HepG2 (cell line): Measurements from ENCODE around the gene ANKEF1. TPM values are rescaled to one million over a fixed set of nuclear protein-coding genes. Genes with fewer than 3 reads are reported as not detected.

ENCODE experiments used
- ATAC-seq: fragments of 200-7000 bp; cut with Tn5 transposase; 3 replicates; pipeline ENCODE4 v1.9.1; 2020; ENCODE audit warnings: mild to moderate bottlenecking, moderate library complexity
- BruUV-seq: library from RNA; stranded (reverse); fragments of 400-500 nt; replicated peaks from 2 replicates; lab custom pipeline; 2021; lab: Mats Ljungman, UMichigan
- CTCF ChIA-PET: fragments of 300-600 bp; formaldehyde crosslinking; extraction: SDS; loops from one replicate; lab custom pipeline; 2021; ENCODE audit warnings: low total read pairs, inconsistent platforms, low intra/inter-chr PET ratio; lab: Yijun Ruan, JAX
- POLR2A ChIA-PET: fragments of 350-600 bp; sonication (Branson Sonifier 250); formaldehyde crosslinking; loops from one replicate; lab custom pipeline; 2020; ENCODE audit warnings: antibody characterized with exemption, inconsistent platforms; lab: Yijun Ruan, JAX
- DNase-seq: peaks from one replicate; pipeline ENCODE4 v3.0.0-alpha.2; 2015; ENCODE audit warnings: low spot score
- FAIRE-seq: peaks from 3 replicates; lab custom pipeline; 2011; peaks lifted over from hg19 to GRCh38; lab: Jason Lieb, UNC
- H2AFZ ChIP-seq: one replicate; pipeline ENCODE4 v1.6.1; 2011; ENCODE audit warnings: low read length, inconsistent platforms
- H3K27ac ChIP-seq: fragments of 300-600 bp; 3 replicates; pipeline ENCODE4 v1.8.0; 2011; ENCODE audit warnings: mixed run types, mild to moderate bottlenecking, mixed read lengths, low read length, inconsistent platforms; ENCODE audit not compliant: insufficient read depth; ENCODE audit errors: extremely low read length
- H3K27me3 ChIP-seq, 2 experiments: fragments of 200-600 bp in 1 of 2; 2 replicates in 1 of 2; 3 replicates in 1 of 2; pipeline versions ENCODE4 v1.6.0 to v1.8.0; 2011; ENCODE audit warnings: low read length in 2 of 2, mild to moderate bottlenecking in 2 of 2, moderate library complexity in 2 of 2, inconsistent platforms in 1 of 2; ENCODE audit not compliant: insufficient read depth in 2 of 2, control insufficient read depth in 1 of 2
- H3K36me3 ChIP-seq, 2 experiments: fragments of 200-600 bp in 1 of 2; replicated peaks in 1 of 2; 2 replicates in 1 of 2; 3 replicates in 1 of 2; pipeline versions ENCODE4 v1.5.1 to v1.8.0; 2011; ENCODE audit warnings: low read length in 2 of 2, inconsistent platforms in 1 of 2; ENCODE audit not compliant: insufficient read depth in 2 of 2, control insufficient read depth in 1 of 2
- H3K4me1 ChIP-seq: 2 replicates; pipeline ENCODE4 v1.5.1; 2012; ENCODE audit warnings: low read length, inconsistent platforms; ENCODE audit not compliant: insufficient read depth
- H3K4me2 ChIP-seq: 2 replicates; pipeline ENCODE4 v1.6.0; 2011; ENCODE audit warnings: low read depth, low read length, inconsistent platforms
- H3K4me3 ChIP-seq, 3 experiments: fragments of 200-600 bp in 1 of 3; sonication (generic), shearing (Covaris generic) in 1 of 3; replicated peaks in 1 of 3; 2 replicates each; pipeline ENCODE4 v1.5.1; 2011 to 2016; ENCODE audit warnings: low read length in 3 of 3, inconsistent platforms in 2 of 3, low read depth in 2 of 3, mild to moderate bottlenecking in 2 of 3, control low read depth in 1 of 3, mixed read lengths in 1 of 3; ENCODE audit not compliant: insufficient read depth in 1 of 3
- H3K79me2 ChIP-seq: one replicate; pipeline ENCODE4 v1.6.1; 2011; ENCODE audit warnings: low read length, inconsistent platforms; ENCODE audit not compliant: insufficient read depth
- H3K9ac ChIP-seq: 2 replicates; pipeline ENCODE4 v1.6.0; 2011; ENCODE audit warnings: mild to moderate bottlenecking, low read depth, low read length, inconsistent platforms; ENCODE audit not compliant: insufficient read depth
- H3K9me3 ChIP-seq: 2 replicates; pipeline ENCODE4 v1.5.1; 2012; ENCODE audit warnings: mild to moderate bottlenecking, low read length
- H4K20me1 ChIP-seq: 2 replicates; pipeline ENCODE4 v1.6.0; 2011; ENCODE audit warnings: inconsistent platforms, mild to moderate bottlenecking, low read length, moderate library complexity; ENCODE audit not compliant: insufficient read depth
- CBX5 ChIP-seq: sonication (generic); formaldehyde crosslinking; IDR thresholded peaks from 2 replicates; pipeline ENCODE4 v1.4.0; 2020; ENCODE audit warnings: missing genetic modification reagents, borderline replicate concordance
- KAT2B ChIP-seq: fragments of 150-350 bp; IDR thresholded peaks from 2 replicates; pipeline ENCODE4 v1.6.1; 2014; ENCODE audit warnings: low read depth, low read length, borderline replicate concordance
- NR2F1 ChIP-seq, 2 experiments: fragments of 450-650 bp in 1 of 2; formaldehyde crosslinking in 1 of 2; IDR thresholded peaks; 2 replicates each; pipeline versions ENCODE4 v1.5.0 to v1.6.1; 2016 to 2020; ENCODE audit warnings: mild to moderate bottlenecking in 1 of 2, missing compliant biosample characterization in 1 of 2, missing genetic modification reagents in 1 of 2, moderate library complexity in 1 of 2
- NRL ChIP-seq: sonication (generic); formaldehyde crosslinking; IDR thresholded peaks from 2 replicates; pipeline ENCODE4 v1.5.0; 2020; ENCODE audit warnings: missing genetic modification reagents, mild to moderate bottlenecking, moderate library complexity, borderline replicate concordance
- PAF1 ChIP-seq: IDR thresholded peaks from 2 replicates; pipeline ENCODE4 v1.6.1; 2016; ENCODE audit warnings: missing genetic modification reagents, missing compliant biosample characterization
- PHF5A ChIP-seq: IDR thresholded peaks from one replicate; pipeline ENCODE4 v1.6.1; 2018; ENCODE audit warnings: low read depth, missing genetic modification reagents; ENCODE audit not compliant: unreplicated experiment
- REPIN1 ChIP-seq: sonication (generic); formaldehyde crosslinking; IDR thresholded peaks from 2 replicates; pipeline ENCODE4 v1.8.0; 2022; ENCODE audit warnings: missing genetic modification reagents, low read depth, mild to moderate bottlenecking, borderline replicate concordance
- SALL1 ChIP-seq: sonication (generic); formaldehyde crosslinking; IDR thresholded peaks from 2 replicates; pipeline ENCODE4 v1.8.0; 2022; ENCODE audit warnings: mild to moderate bottlenecking, missing genetic modification reagents
- SOX13 ChIP-seq, 3 experiments: fragments of 450-650 bp in 1 of 3; sonication (generic) in 1 of 3; formaldehyde crosslinking in 1 of 3; IDR thresholded peaks in 2 of 3; conservative IDR thresholded peaks in 1 of 3; 2 replicates each; pipeline versions ENCODE4 v1.5.0 to v1.6.1; 2016 to 2020; ENCODE audit warnings: antibody characterized with exemption in 1 of 3, mild to moderate bottlenecking in 1 of 3, missing compliant biosample characterization in 1 of 3, missing genetic modification reagents in 1 of 3, moderate library complexity in 1 of 3
- ZEB1 ChIP-seq: IDR thresholded peaks from 2 replicates; pipeline ENCODE4 v1.6.1; 2012; ENCODE audit warnings: mild to moderate bottlenecking, low read depth, inconsistent platforms; ENCODE audit not compliant: insufficient replicate concordance
- ZNF326 ChIP-seq: sonication (generic); formaldehyde crosslinking; IDR thresholded peaks from 2 replicates; pipeline ENCODE4 v1.4.0; 2020; ENCODE audit warnings: missing genetic modification reagents, borderline replicate concordance
- ZNF512 ChIP-seq: sonication (generic); formaldehyde crosslinking; IDR thresholded peaks from 2 replicates; pipeline ENCODE4 v1.4.0; 2020; ENCODE audit warnings: mild to moderate bottlenecking, missing genetic modification reagents
- ZNF562 ChIP-seq: sonication (generic); formaldehyde crosslinking; IDR thresholded peaks from 2 replicates; pipeline ENCODE4 v1.8.0; 2022; ENCODE audit warnings: missing genetic modification reagents, borderline replicate concordance
- ZNF766 ChIP-seq: sonication (generic); formaldehyde crosslinking; IDR thresholded peaks from 2 replicates; pipeline ENCODE4 v1.5.0; 2020; ENCODE audit warnings: missing genetic modification reagents, borderline replicate concordance
- ZSCAN9 ChIP-seq: IDR thresholded peaks from 2 replicates; pipeline ENCODE4 v1.6.1; 2016; ENCODE audit warnings: borderline replicate concordance
- whole genome bisulfite sequencing: methylation state at CpG from one replicate; pipeline ENCODE4 v1.1.6; 2017; ENCODE audit warnings: low lambda C conversion rate; 5-methylcytosine and 5-hydroxymethylcytosine counted together
- in situ Hi-C: cut with HindIII; loops from 2 replicates; pipeline ENCODE4 v1.10.0; 2017; ENCODE audit warnings: low pct_unique_long_range_greater_than_20kb; ENCODE audit not compliant: extremely low pct_ligation_motif_present
- intact Hi-C: fragments of 100-400 bp; cut with micrococcal nuclease; formaldehyde crosslinking; loops from one replicate; pipeline ENCODE4 v1.10.0; 2022; ENCODE audit not compliant: unreplicated experiment
- polyA plus RNA-seq, 8 experiments: library from polyadenylated mRNA; depleted of rRNA in 3 of 8; stranded (reverse) in 7 of 8; unstranded in 1 of 8; fragments of >200 nt; fragmentation: Illumina TruSeq in 4 of 8; extraction: Trizol in 4 of 8; gene quantifications; 2 replicates each; pipeline versions ENCODE4 v1.2.1 to v1.2.3, GENCODE V29; 2011 to 2016; ENCODE audit warnings: low read depth in 4 of 8, missing spikeins in 1 of 8, mixed read lengths in 1 of 8; ENCODE audit not compliant: insufficient read depth in 1 of 8
- total RNA-seq, 5 experiments: library from RNA; depleted of rRNA; stranded (reverse); fragments of >200 nt; fragmentation: Illumina TruSeq; extraction: Trizol; gene quantifications; 2 replicates each; pipeline ENCODE4 v1.2.3, GENCODE V29; 2016; ENCODE audit warnings: low read depth in 1 of 5
- TF ChIP-seq, protein P1 (sequence below): sonication (generic); formaldehyde crosslinking; IDR thresholded peaks from 2 replicates; pipeline ENCODE4 v1.5.0; 2020; ENCODE audit warnings: missing genetic modification reagents
- TF ChIP-seq, protein P2 (sequence below): sonication (generic); formaldehyde crosslinking; IDR thresholded peaks from 2 replicates; pipeline ENCODE4 v1.5.0; 2020; ENCODE audit warnings: mild to moderate bottlenecking, missing genetic modification reagents
- TF ChIP-seq, protein P3 (sequence below): sonication (generic); formaldehyde crosslinking; IDR thresholded peaks from 2 replicates; pipeline ENCODE4 v1.5.0; 2020; ENCODE audit warnings: missing genetic modification reagents, mild to moderate bottlenecking, borderline replicate concordance

The ANKEF1 gene
- total and polyA plus RNA-seq, 2 of the 13 experiments (the other 11 are each of a cell fraction or from before 2014, with no cell fraction given): 3.1 to 8.6 TPM

DNA sequence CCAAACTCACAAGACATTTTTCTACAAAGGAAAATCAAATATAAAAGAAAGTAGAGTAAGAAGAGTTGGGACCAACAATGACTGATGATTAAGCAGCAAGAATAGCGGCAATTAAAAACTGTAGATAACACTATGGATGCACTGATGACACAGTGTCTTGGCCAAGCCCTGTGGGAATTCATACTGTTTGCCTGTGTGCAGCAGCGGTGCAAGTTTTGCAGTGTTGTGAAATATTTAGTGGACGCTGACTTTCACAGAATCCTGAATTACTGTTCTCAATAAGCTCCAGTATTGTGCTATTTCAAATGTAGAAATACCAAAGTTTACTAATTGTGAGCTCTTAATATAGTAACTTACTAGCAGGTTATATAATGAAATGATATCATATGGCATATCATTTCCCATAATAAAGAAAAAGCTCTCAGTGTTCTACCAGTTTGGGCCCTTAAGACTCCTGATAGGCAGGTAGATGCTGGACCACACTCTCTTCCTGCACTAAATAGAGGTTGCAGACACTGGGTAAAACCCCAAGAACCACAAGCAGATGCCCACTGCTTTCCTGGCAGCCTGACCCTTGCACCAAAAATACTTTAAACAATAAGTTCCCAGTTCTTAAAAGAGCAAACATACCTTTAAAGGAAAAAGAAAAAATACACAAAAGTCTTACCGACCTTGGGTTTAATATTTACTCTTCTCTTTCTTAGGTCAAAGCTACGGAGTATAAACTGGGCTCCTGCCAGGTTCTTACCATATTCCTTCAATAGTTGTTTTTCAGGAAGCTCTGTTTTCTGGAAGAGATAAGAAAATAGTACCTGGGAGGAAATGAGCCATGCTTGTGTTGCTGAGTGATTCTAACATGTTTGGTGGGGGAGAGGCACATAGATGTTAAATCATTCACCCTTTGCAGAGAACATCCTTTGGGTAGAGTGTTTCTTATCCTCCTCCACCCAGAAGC lies 41.6 kb downstream of the ANKEF1 start:
- Histone ChIP-seq H3K9me3 (no peaks in the 10 kb centered on the region), H3K27ac (no peak overlapping the region), H3K27me3 (no peaks in the 10 kb centered on the region), H3K4me3 (no peak overlapping the region), H3K4me1 (peaks cover 14% of the 10 kb centered on the region), H3K79me2 (no peaks in the 10 kb centered on the region), H3K4me2 (peak overlapping the region; percentile 16; the same call in 1 of the 2 replicates), H4K20me1 (no peaks in the 10 kb centered on the region), H3K9ac (no peak overlapping the region), H3K36me3 (no peaks in the 10 kb centered on the region), H2AFZ (no peak overlapping the region)
- in situ Hi-C loops: loop anchor here (25.0 kb wide), 2 partner anchors 664 to 1461 kb away; no protein-coding TSS in a partner anchor
- DNase-seq: no peak
- 15% methylated on average over 5 of the region's 5 CpGs for WGBS
- peak; percentile 66 for ATAC-seq
- BruUV-seq: no TSS peak
- ChIA-PET POLR2A (interaction anchor here (1.3 kb wide), 1 partner anchor 358 kb away, joined by 3 read pairs; the partner anchor contains the start of gene SLX4IP), CTCF (interaction anchor here (1.9 kb wide), 1 partner anchor 98 kb away, joined by 7 read pairs; no protein-coding TSS in a partner anchor)
- FAIRE-seq: peak; percentile 21
- intact Hi-C loops: loop anchor here (1.0 kb wide), 1 partner anchor 98 kb away; no protein-coding TSS in a partner anchor
- TF ChIP-seq PHF5A (CRISPR knock-in tag) (no peak), ZSCAN9 (CRISPR knock-in tag) (no peak), ZNF512 (no peak), PAF1 (CRISPR knock-in tag) (no peak), CBX5 (CRISPR knock-in tag) (no peak), NRL (CRISPR knock-in tag) (no peak), ZNF766 (CRISPR knock-in tag) (no peak), ZEB1 (no peak), REPIN1 (CRISPR knock-in tag) (no peak), KAT2B (no peak), SALL1 (no peak), ZNF326 (CRISPR knock-in tag) (no peak), ZNF562 (no peak), SOX13 (IDR thresholded peaks at IDR 0.05) (no peak), SOX13 (CRISPR knock-in tag; conservative IDR thresholded peaks at IDR 0.05 in 1 of 2, IDR thresholded peaks at IDR 0.05 in 1 of 2) (peak in 1 of 2 experiments; percentile 40; a peak in 1 of 4 replicates), NR2F1 (CRISPR knock-in tag; IDR thresholded peaks at IDR 0.05) (no peak)
- TF ChIP-seq, protein P1, sequence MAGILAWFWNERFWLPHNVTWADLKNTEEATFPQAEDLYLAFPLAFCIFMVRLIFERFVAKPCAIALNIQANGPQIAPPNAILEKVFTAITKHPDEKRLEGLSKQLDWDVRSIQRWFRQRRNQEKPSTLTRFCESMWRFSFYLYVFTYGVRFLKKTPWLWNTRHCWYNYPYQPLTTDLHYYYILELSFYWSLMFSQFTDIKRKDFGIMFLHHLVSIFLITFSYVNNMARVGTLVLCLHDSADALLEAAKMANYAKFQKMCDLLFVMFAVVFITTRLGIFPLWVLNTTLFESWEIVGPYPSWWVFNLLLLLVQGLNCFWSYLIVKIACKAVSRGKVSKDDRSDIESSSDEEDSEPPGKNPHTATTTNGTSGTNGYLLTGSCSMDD (CRISPR knock-in tag): no peak
- TF ChIP-seq, protein P2, sequence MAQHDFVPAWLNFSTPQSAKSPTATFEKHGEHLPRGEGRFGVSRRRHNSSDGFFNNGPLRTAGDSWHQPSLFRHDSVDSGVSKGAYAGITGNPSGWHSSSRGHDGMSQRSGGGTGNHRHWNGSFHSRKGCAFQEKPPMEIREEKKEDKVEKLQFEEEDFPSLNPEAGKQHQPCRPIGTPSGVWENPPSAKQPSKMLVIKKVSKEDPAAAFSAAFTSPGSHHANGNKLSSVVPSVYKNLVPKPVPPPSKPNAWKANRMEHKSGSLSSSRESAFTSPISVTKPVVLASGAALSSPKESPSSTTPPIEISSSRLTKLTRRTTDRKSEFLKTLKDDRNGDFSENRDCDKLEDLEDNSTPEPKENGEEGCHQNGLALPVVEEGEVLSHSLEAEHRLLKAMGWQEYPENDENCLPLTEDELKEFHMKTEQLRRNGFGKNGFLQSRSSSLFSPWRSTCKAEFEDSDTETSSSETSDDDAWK (CRISPR knock-in tag): no peak
- TF ChIP-seq, protein P3, sequence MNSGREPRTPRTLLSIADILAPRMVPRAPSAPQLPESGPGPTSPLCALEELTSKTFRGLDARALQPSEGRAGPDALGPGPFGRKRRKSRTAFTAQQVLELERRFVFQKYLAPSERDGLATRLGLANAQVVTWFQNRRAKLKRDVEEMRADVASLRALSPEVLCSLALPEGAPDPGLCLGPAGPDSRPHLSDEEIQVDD: no peak
